WTC11 (cell line): ENCODE results near the gene HSPG2.

ENCODE experiments used
- ATF1 ChIP-seq: sonication (generic); formaldehyde crosslinking; IDR thresholded peaks from 2 replicates; pipeline ENCODE4 v1.8.1; 2023; ENCODE audit warnings: mild to moderate bottlenecking, moderate library complexity, missing genetic modification reagents
- CREB1 ChIP-seq: sonication (generic); formaldehyde crosslinking; IDR thresholded peaks from 2 replicates; pipeline ENCODE4 v1.8.0; 2023; ENCODE audit warnings: mild to moderate bottlenecking, missing genetic modification reagents
- CTCF ChIP-seq: fragments of 200-600 bp; IDR thresholded peaks from 2 replicates; pipeline ENCODE4 v1.8.0; 2022; ENCODE audit warnings: antibody characterized with exemption
- ESRRA ChIP-seq: sonication (generic); formaldehyde crosslinking; IDR thresholded peaks from 2 replicates; pipeline ENCODE4 v1.8.1; 2022; ENCODE audit warnings: mild to moderate bottlenecking, missing genetic modification reagents, borderline replicate concordance
- HMGXB4 ChIP-seq: sonication (generic); formaldehyde crosslinking; IDR thresholded peaks from 2 replicates; pipeline ENCODE4 v1.8.1; 2023; ENCODE audit warnings: mild to moderate bottlenecking, moderate library complexity, missing genetic modification reagents
- IRF2 ChIP-seq: sonication (generic); formaldehyde crosslinking; IDR thresholded peaks from 2 replicates; pipeline ENCODE4 v1.8.0; 2022; ENCODE audit warnings: low read depth, missing genetic modification reagents, borderline replicate concordance
- MAX ChIP-seq: sonication (generic); formaldehyde crosslinking; IDR thresholded peaks from 2 replicates; pipeline ENCODE4 v1.8.0; 2022; ENCODE audit warnings: mild to moderate bottlenecking, missing genetic modification reagents
- MYBL2 ChIP-seq: sonication (generic); formaldehyde crosslinking; IDR thresholded peaks from 2 replicates; pipeline ENCODE4 v1.8.1; 2023; ENCODE audit warnings: mild to moderate bottlenecking, moderate library complexity, missing genetic modification reagents
- OVOL2 ChIP-seq: fragments of 250-450 bp; sonication (Bioruptor Pico); IDR thresholded peaks from 2 replicates; pipeline ENCODE4 v1.9.0; 2021; ENCODE audit warnings: mild to moderate bottlenecking, borderline replicate concordance
- SMAD3 ChIP-seq: sonication (generic); formaldehyde crosslinking; IDR thresholded peaks from 2 replicates; pipeline ENCODE4 v1.8.0; 2022; ENCODE audit warnings: missing genetic modification reagents, mild to moderate bottlenecking, borderline replicate concordance
- TCF7 ChIP-seq: sonication (generic); formaldehyde crosslinking; IDR thresholded peaks from 2 replicates; pipeline ENCODE4 v1.8.0; 2022; ENCODE audit warnings: mild to moderate bottlenecking, low read depth, missing genetic modification reagents, moderate library complexity
- TF ChIP-seq, protein P1 (sequence below): sonication (generic); formaldehyde crosslinking; IDR thresholded peaks from 2 replicates; pipeline ENCODE4 v1.8.1; 2023; ENCODE audit warnings: mild to moderate bottlenecking, missing genetic modification reagents, moderate library complexity
- TF ChIP-seq, protein P2 (sequence below): sonication (generic); formaldehyde crosslinking; IDR thresholded peaks from 2 replicates; pipeline ENCODE4 v1.8.0; 2022; ENCODE audit warnings: missing genetic modification reagents

DNA sequence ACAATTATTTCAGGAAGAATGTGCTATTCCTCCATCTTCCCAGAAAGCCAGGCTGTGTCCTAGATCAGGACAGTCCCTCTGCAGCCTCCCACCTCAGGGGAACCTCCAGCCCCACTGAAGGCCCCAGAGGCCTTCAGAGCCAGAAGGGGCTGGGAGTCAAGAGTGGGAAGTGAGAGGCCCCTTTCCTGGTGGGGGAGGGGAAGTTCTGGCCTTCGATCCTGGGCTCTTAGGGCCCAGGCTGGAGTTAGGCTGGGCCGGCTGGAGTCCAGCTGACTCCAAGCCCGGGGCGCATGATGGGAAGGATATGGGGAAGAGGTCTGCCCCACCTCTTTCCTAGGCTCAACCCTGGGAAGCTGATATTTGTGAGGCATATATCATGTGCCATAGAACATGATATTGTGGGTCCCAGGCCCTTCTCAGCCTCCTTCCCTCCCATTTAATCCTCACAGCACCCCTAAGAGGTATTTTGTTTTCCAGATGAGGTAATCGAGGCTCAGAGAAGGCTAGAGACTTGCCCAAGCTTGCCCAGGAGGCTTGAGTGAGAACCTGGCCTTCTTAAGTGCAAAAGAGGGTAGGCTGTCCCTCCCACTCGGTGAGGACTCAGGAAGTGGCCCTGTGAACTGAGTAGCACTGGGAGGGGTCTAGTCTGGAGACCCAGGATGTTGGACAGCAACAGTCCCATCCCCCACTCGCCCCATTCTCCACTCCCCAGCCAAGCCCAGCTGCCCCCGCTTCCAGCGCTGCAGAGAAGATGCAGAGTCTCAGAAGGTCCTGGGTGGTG lies 18.6 kb upstream of the HSPG2 start:
- TF ChIP-seq MYBL2 (CRISPR knock-in tag), result no peak
- no peak for TF ChIP-seq CTCF
- no peak for TF ChIP-seq ATF1 (CRISPR knock-in tag)
- no peak for TF ChIP-seq OVOL2
- no peak for TF ChIP-seq TCF7 (CRISPR knock-in tag)
- no peak for TF ChIP-seq SMAD3
- TF ChIP-seq IRF2 (CRISPR knock-in tag), result no peak
- TF ChIP-seq MAX (CRISPR knock-in tag), result no peak
- TF ChIP-seq, protein P1, sequence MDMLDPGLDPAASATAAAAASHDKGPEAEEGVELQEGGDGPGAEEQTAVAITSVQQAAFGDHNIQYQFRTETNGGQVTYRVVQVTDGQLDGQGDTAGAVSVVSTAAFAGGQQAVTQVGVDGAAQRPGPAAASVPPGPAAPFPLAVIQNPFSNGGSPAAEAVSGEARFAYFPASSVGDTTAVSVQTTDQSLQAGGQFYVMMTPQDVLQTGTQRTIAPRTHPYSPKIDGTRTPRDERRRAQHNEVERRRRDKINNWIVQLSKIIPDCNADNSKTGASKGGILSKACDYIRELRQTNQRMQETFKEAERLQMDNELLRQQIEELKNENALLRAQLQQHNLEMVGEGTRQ (CRISPR knock-in tag), result no peak
- TF ChIP-seq CREB1, result no peak
- no peak for TF ChIP-seq ESRRA
- no peak for TF ChIP-seq HMGXB4
- TF ChIP-seq, protein P2, sequence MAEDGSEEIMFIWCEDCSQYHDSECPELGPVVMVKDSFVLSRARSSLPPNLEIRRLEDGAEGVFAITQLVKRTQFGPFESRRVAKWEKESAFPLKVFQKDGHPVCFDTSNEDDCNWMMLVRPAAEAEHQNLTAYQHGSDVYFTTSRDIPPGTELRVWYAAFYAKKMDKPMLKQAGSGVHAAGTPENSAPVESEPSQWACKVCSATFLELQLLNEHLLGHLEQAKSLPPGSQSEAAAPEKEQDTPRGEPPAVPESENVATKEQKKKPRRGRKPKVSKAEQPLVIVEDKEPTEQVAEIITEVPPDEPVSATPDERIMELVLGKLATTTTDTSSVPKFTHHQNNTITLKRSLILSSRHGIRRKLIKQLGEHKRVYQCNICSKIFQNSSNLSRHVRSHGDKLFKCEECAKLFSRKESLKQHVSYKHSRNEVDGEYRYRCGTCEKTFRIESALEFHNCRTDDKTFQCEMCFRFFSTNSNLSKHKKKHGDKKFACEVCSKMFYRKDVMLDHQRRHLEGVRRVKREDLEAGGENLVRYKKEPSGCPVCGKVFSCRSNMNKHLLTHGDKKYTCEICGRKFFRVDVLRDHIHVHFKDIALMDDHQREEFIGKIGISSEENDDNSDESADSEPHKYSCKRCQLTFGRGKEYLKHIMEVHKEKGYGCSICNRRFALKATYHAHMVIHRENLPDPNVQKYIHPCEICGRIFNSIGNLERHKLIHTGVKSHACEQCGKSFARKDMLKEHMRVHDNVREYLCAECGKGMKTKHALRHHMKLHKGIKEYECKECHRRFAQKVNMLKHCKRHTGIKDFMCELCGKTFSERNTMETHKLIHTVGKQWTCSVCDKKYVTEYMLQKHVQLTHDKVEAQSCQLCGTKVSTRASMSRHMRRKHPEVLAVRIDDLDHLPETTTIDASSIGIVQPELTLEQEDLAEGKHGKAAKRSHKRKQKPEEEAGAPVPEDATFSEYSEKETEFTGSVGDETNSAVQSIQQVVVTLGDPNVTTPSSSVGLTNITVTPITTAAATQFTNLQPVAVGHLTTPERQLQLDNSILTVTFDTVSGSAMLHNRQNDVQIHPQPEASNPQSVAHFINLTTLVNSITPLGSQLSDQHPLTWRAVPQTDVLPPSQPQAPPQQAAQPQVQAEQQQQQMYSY (CRISPR knock-in tag), result no peak
